Suppressor macrophage treated with lipopolysaccharide for 1 hour (primary cell): ENCODE measurements around the gene IDNK.

Experiments
- DNase-seq, 3 donors: peaks; one replicate each; pipeline ENCODE4 v3.0.0-alpha.2; 2020 to 2022

Gene IDNK

DNA sequence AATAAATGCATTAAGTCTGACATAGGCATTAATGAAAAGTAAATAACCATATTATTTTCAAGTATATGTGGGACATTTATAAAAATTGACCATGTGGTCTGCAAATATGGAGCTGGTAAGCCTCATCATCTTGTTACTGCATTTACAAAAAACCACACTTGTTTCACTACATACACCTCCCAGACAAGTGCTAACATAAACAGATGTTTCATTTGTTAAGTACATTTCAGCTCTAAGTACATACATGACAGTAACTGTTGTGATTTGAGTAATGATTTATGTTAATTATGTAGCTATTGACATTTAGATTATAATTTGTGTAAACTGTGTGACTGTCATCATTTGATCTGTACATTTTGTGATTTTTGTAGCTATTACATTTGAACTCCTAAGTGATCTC, 13.9 kb downstream of the IDNK start:
- no peak for DNase-seq

GRCh38 chr9:83637389-83637788, 14.4 kb downstream of the IDNK start:
- DNase-seq: no peak

DNA sequence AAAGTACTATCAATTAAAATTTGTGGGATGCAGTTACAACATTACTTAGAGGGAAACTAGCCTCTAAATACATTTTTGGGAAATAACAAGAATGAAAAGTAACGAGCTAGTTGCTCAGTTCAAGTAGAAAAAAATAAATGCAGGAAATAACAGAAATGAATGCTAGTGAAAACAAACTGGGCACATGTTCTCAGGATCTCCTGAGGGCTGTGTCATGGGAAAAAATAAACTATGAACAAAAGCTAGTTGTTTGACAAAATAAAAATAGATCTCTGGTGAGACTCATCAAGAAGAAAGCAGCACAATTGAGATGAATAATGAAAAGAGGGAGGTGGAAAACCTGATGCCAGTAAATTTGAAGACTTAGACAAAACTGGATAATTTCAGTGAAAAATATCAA, 16.3 kb downstream of the IDNK start:
- DNase-seq: no peak

DNA sequence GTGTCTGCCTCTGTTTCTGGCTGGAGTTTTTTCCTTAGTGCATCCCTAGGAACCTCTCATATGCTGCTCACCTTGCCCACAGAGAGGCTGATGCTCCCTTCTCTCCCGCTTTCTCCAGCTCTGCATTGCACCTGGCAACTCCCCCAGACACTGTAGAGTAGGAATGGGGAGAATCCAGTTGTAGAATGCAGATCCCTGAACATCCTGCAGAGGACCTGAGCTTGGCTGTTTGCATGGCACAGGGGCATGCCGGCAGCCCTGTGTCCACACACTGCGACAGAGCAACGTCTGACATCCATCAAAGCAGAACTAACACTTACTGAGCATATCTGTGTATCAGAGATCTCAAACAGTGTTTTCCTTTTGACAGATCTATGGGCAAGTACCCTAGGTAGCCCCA, 19.9 kb downstream of the IDNK start:
- no peak for DNase-seq

- no peak for DNase-seq
These were observed 23.7 kb downstream of the IDNK start for GRCh38 chr9:83646500-83647239.

GRCh38 chr9:83649080-83649479, 26.1 kb downstream of the IDNK start:
- peak; percentile 58 to 85 (median 72) for DNase-seq

GRCh38 chr9:83649515-83649914, 26.6 kb downstream of the IDNK start:
- DNase-seq: no peak

DNA sequence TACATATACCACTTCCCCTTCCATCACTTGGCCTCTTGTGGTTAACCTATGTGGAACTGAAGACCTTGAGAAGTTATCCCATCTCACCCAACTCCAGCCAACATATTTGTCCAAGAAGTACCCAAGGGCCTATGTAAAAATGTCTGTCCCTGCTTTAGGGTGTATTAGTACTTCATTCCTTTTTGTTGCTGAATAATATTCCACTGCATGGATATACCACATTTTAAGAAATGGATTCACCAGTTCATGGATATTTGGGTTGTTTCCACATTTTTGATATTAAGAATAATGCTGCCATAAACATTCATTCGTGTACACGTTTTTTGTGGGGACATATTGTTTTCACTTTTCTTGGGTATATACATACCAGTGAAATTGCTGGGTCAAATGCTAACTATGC, 28.6 kb downstream of the IDNK start:
- DNase-seq: no peak

DNA sequence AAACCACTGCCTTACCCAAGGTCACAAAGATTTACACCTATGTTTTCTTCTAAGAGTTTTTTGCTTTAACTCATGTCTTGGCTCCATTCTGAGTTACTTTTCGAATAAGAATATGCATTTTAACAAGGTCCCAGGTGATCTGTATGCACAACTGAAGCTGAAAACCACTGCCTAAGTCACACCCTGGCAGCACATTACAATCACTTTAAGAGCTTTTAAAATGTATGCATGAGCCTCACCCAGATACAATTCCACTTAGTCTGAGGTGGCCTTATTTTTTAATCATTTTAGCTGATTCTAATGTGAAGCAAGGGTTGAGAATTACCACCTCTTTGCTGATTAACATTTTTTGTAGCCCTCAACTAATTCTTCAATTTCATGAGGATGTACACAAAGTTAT, 29.5 kb downstream of the IDNK start:
- no peak for DNase-seq

GRCh38 chr9:83655433-83655832, 32.5 kb downstream of the IDNK start:
- peak in 1 of 3 donors; percentile 13 for DNase-seq

- DNase-seq: peak in 1 of 3 donors; percentile 8
These were observed 33.2 kb downstream of the IDNK start for GRCh38 chr9:83656032-83656680.

DNA sequence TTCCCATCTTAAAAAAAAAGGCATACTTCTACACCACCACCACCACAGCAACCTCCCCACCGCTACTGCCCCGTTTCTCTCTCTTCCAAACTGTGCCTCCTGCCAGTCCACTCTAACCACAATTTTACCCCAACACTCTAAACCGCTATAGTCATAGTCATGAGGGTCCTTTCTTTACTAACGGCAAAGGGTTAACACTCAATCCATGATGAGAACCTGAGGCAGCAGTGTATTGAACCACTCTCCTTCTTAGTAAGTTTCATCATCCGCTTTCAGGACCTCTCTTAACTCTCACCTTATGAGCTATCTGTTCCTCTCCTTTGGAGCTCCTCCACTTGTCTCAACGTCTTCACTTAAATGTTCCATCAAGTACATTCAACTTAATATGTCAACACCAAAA, 34.0 kb downstream of the IDNK start:
- DNase-seq: no peak

DNA sequence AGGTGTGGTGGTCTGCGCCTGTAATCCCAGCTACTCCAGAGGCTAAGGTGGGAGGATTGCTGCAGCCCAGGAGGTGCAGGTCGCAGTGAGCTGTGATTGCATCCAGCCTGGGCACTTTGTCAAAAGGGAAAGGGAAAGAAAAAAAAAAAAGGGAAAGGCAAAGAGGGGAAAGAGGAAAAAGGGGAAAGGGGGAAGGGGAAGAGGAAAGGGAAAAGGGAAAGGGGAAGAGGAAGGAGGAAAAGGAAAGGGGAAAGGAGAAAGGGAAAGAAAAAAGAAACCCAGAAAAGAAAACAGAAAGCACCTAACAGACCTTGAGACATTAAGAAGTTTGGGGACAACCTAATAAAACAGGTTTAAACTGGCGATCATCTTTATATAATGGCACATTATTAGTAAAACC, 40.0 kb downstream of the IDNK start:
- DNase-seq: no peak

DNA sequence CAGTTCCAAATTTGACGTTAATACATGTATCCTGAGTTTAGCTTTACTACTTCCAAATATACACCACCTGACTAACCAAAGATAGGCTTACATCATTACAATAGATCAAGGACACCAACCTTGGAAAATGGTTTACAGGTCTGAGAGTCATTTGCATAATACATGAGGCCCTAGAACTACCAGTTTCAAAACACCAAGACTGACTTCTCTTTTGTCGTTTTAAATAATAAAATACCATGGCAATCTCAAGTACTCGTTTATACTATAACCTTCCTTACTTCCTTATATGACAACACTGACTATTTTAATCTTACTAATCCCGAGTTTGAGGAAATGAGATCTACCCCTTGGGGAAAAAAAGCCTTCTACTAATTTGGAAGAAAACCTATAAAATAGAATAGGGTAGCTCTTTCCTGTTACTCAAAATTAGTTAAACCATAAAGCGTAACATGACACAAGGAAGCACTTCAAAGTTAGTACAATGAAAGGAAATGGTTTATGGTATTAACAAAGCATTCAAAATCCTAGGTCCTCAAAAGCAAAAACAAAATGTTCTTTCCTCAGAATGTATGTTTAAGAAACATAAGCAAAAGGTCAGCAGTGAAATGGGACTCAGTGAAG, 42.7 kb downstream of the IDNK start:
- peak; percentile 8 to 49 (median 37) for DNase-seq

DNA sequence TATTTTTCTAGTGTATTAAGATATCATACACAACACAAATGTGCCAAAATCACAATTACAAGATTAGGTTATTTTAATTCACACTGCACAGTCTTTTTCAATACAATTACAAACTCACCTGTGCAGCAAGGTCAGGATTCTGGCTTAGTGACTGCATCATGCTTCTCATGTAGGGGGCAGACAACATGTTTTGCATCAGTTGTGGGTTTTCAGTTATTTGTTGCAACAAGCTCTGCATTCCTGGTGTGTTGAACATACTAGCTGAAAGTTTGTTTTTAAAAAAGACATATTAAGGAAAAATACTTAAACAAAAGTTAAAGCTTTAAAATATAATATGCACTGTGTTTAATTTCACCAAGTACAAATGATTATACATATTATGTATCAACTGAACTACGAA, 46.1 kb downstream of the IDNK start:
- DNase-seq: no peak

- no peak for DNase-seq
These were observed 47.4 kb downstream of the IDNK start for GRCh38 chr9:83670381-83670780.

DNA sequence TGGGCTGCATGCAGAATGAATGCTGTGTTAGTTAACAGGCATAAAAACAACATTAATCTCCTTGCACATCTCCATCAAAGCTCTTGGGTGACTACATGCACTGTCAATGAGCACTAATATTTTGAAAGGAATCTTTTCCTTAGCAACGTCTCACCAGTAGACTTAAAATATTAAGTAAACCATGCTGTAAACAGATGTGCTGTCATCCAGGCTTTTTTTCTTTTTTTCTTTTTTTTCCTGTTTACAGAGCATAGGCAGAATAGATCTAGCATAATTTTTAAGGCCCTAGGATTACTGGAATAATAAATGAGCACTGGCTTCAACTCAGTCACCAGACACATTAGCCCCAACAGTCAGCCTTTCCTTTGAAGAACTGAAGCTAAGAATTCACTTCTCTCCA, 48.5 kb downstream of the IDNK start:
- DNase-seq: no peak

DNA sequence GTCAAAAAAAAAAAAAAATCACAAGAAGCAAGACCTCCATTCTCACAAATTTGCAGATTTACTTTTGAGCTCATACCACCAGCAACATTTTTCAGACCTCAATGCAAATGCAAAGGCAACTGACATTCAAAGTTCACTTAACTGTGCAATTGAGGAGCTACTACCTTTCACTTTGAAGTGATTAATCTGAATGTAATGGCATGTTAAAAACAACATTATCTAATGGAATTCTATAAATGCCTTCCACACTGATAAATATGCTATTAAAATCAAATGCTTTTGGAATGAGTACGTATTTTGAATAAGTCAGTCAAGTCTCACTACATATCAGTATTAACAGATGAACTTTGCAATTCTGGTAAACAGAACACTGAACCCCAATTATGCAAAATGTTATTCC, 52.5 kb downstream of the IDNK start:
- DNase-seq: no peak

- no peak for DNase-seq
These were observed 54.7 kb downstream of the IDNK start for GRCh38 chr9:83677596-83677995.

- DNase-seq: no peak
These were observed 57.3 kb downstream of the IDNK start for GRCh38 chr9:83680233-83680632.

DNA sequence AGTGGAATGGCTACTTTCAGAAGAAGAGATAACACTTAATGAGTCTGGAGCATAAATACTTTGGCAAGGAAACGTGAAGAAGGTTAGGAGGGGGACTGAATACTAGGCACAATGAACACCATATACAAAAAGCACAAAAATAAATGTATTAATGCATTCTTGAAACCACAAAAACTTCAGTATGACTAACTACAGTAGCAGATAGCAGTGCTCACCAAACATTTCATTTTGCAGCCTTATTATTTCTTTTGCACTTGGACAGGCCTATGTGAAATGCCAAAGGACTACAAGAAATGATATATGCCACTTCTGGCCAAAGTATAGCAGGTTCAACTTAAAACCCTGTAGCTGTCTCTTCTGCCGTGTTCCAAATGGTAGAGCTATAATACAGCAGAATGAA, 58.5 kb downstream of the IDNK start:
- no peak for DNase-seq

GRCh38 chr9:83688921-83689320, 66.0 kb downstream of the IDNK start:
- DNase-seq: no peak

DNA sequence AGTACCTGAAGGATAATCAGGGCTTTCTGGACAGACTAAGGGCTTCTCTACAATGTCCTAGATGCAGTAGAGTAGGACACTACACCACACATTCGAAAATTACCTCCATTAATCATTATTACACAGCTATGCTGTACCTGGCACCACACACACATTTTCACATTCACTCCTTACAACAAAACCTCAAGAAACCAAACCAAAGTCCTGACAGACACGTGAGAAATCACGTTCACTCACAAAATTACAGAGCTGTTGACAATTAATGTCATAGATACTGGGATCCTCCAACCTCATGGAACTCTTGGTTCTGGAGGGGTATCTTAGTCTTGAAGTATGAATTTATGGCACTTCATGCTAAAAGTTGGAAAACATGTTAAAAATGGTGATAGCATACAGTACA, 68.5 kb downstream of the IDNK start:
- DNase-seq: no peak
